Right lobe of liver (tissue), 4 donors: ENCODE data around the gene TMEM204.

Experiments
- CTCF ChIP-seq, 4 donors: fragments of 200-600 bp in 3 of 4; fragments of 450-650 bp in 1 of 4; IDR thresholded peaks; one replicate each; pipeline versions ENCODE4 v1.5.1 to v1.8.0; 2016 to 2022; ENCODE audit warnings: antibody characterized with exemption in 4 of 4, mild to moderate bottlenecking in 2 of 4
- POLR2A ChIP-seq: fragments of 450-650 bp; IDR thresholded peaks from one replicate; pipeline ENCODE4 v1.6.1; 2017; ENCODE audit warnings: antibody characterized with exemption, mild to moderate bottlenecking
- donor health status: DM: no; HTN: no; CAD: no.
- donor health status: DM: no; HTN: no; CAD: no.
- donor health status: DM: no; HTN: yes; CAD: no.

GRCh38 chr16:1540556-1540855 lies 7.0 kb downstream of the TMEM204 start:
- TF ChIP-seq POLR2A (no peak), CTCF (IDR thresholded peaks at IDR 0.05) (no peak)
